ENCODE measurements around the gene EGFL6.
"Not testable (repeated sequence)": the region's sequence is repeated elsewhere in the genome, so short reads cannot be mapped to it uniquely, and the experiment has no call there.

The EGFL6 gene

GRCh38 chrX:13664020-13664419 lies 94.6 kb downstream of the EGFL6 start:
- TF ChIP-seq FOXP2 (optimal IDR thresholded peaks at IDR 0.05; ENCODE audit: control extremely low read depth, extremely low read length, insufficient read depth) (no peak), EZH2 (IDR thresholded peaks at IDR 0.05) (no peak), POLR2AphosphoS5 (IDR thresholded peaks at IDR 0.05; ENCODE audit: borderline replicate concordance, low read depth, low read length) (no peak)
- Histone ChIP-seq H3K9me3 (ENCODE audit: low read depth, low read length) (no peaks in the 10 kb centered on the region), H3K36me3 (ENCODE audit: insufficient read depth, low read length) (no peaks in the 10 kb centered on the region; the same call in 1 of the 2 replicates), H3K4me3 (no peak overlapping the region), H3K27ac (no peak overlapping the region), H3K9ac (ENCODE audit: insufficient read length) (no peak overlapping the region)
- no peak for DNase-seq (ENCODE audit: low read depth, low spot score)

- TF ChIP-seq FOXP2 (optimal IDR thresholded peaks at IDR 0.05; ENCODE audit: control extremely low read depth, extremely low read length, insufficient read depth) (no peak), EZH2 (IDR thresholded peaks at IDR 0.05) (no peak), POLR2AphosphoS5 (IDR thresholded peaks at IDR 0.05; ENCODE audit: borderline replicate concordance, low read depth, low read length) (no peak)
- Histone ChIP-seq H3K9me3 (ENCODE audit: low read depth, low read length) (no peaks in the 10 kb centered on the region), H3K4me3 (no peak overlapping the region), H3K27ac (no peak overlapping the region), H3K36me3 (ENCODE audit: insufficient read depth, low read length) (no peaks in the 10 kb centered on the region; the same call in 1 of the 2 replicates), H3K9ac (ENCODE audit: insufficient read length) (no peak overlapping the region)
- no peak for DNase-seq (ENCODE audit: low read depth, low spot score)
Observed at GRCh38 chrX:13666836-13667235, 97.4 kb downstream of the EGFL6 start.

- Histone ChIP-seq H3K27ac (no peak overlapping the region), H3K9me3 (ENCODE audit: low read depth, low read length) (no peaks in the 10 kb centered on the region), H3K36me3 (ENCODE audit: insufficient read depth, low read length) (no peaks in the 10 kb centered on the region; the same call in 1 of the 2 replicates), H3K9ac (ENCODE audit: insufficient read length) (no peak overlapping the region), H3K4me3 (no peak overlapping the region)
- no peak for DNase-seq (ENCODE audit: low read depth, low spot score)
- no peak for TF ChIP-seq FOXP2 (optimal IDR thresholded peaks at IDR 0.05; ENCODE audit: control extremely low read depth, extremely low read length, insufficient read depth)
- no peak for TF ChIP-seq POLR2AphosphoS5 (IDR thresholded peaks at IDR 0.05; ENCODE audit: borderline replicate concordance, low read depth, low read length)
- TF ChIP-seq EZH2 (IDR thresholded peaks at IDR 0.05) = no peak
Observed at GRCh38 chrX:13667919-13668318, 98.5 kb downstream of the EGFL6 start.

GRCh38 chrX:13669246-13669737 lies 99.9 kb downstream of the EGFL6 start:
- no peaks in the 10 kb centered on the region for H3K36me3 ChIP-seq (ENCODE audit: insufficient read depth, low read length)
- no peak overlapping the region for H3K27ac ChIP-seq
- no peak overlapping the region for H3K9ac ChIP-seq (ENCODE audit: insufficient read length)
- no peak overlapping the region for H3K4me3 ChIP-seq
- TF ChIP-seq FOXP2 (optimal IDR thresholded peaks at IDR 0.05; ENCODE audit: control extremely low read depth, extremely low read length, insufficient read depth) (no peak), POLR2AphosphoS5 (IDR thresholded peaks at IDR 0.05; ENCODE audit: borderline replicate concordance, low read depth, low read length) (no peak), EZH2 (IDR thresholded peaks at IDR 0.05) (no peak)
- no peaks in the 10 kb centered on the region for H3K9me3 ChIP-seq (ENCODE audit: low read depth, low read length)
- no peak for DNase-seq (ENCODE audit: low read depth, low spot score)

- H3K36me3 ChIP-seq (ENCODE audit: insufficient read depth, low read length); H3K27ac ChIP-seq; H3K4me3 ChIP-seq; DNase-seq (ENCODE audit: low read depth, low spot score); H3K9ac ChIP-seq (ENCODE audit: insufficient read length); H3K9me3 ChIP-seq (ENCODE audit: low read depth, low read length): not testable (repeated sequence)
Observed at GRCh38 chrX:13669755-13670154, 100.4 kb downstream of the EGFL6 start.

- no peak overlapping the region for H3K9ac ChIP-seq (ENCODE audit: insufficient read length)
- no peak for TF ChIP-seq FOXP2 (optimal IDR thresholded peaks at IDR 0.05; ENCODE audit: control extremely low read depth, extremely low read length, insufficient read depth)
- no peak for TF ChIP-seq EZH2 (IDR thresholded peaks at IDR 0.05)
- TF ChIP-seq POLR2AphosphoS5 (IDR thresholded peaks at IDR 0.05; ENCODE audit: borderline replicate concordance, low read depth, low read length) = no peak
Observed at GRCh38 chrX:13670197-13670596, 100.8 kb downstream of the EGFL6 start.

GRCh38 chrX:13673016-13673415 lies 103.6 kb downstream of the EGFL6 start:
- no peaks in the 10 kb centered on the region for H3K9me3 ChIP-seq (ENCODE audit: low read depth, low read length)
- H3K4me3 ChIP-seq = no peak overlapping the region
- TF ChIP-seq EZH2 (IDR thresholded peaks at IDR 0.05) (no peak), FOXP2 (optimal IDR thresholded peaks at IDR 0.05; ENCODE audit: control extremely low read depth, extremely low read length, insufficient read depth) (no peak), POLR2AphosphoS5 (IDR thresholded peaks at IDR 0.05; ENCODE audit: borderline replicate concordance, low read depth, low read length) (no peak)
- DNase-seq (ENCODE audit: low read depth, low spot score) = no peak
- no peak overlapping the region for H3K27ac ChIP-seq
- no peaks in the 10 kb centered on the region for H3K36me3 ChIP-seq (ENCODE audit: insufficient read depth, low read length)
- H3K9ac ChIP-seq (ENCODE audit: insufficient read length) = no peak overlapping the region

More at GRCh38 chrX:13670197-13670596, 100.8 kb downstream of the EGFL6 start:
- H3K9me3 ChIP-seq (ENCODE audit: low read depth, low read length) = no peaks in the 10 kb centered on the region
- H3K36me3 ChIP-seq (ENCODE audit: insufficient read depth, low read length) = no peaks in the 10 kb centered on the region
- H3K4me3 ChIP-seq = no peak overlapping the region
- DNase-seq (ENCODE audit: low read depth, low spot score) = no peak
- no peak overlapping the region for H3K27ac ChIP-seq

GRCh38 chrX:13676885-13677284 lies 107.5 kb downstream of the EGFL6 start:
- no peaks in the 10 kb centered on the region for H3K36me3 ChIP-seq (ENCODE audit: insufficient read depth, low read length)
- no peak overlapping the region for H3K27ac ChIP-seq
- H3K4me3 ChIP-seq = no peak overlapping the region
- TF ChIP-seq POLR2AphosphoS5 (IDR thresholded peaks at IDR 0.05; ENCODE audit: borderline replicate concordance, low read depth, low read length) (no peak), FOXP2 (optimal IDR thresholded peaks at IDR 0.05; ENCODE audit: control extremely low read depth, extremely low read length, insufficient read depth) (no peak), EZH2 (IDR thresholded peaks at IDR 0.05) (no peak)
- DNase-seq (ENCODE audit: low read depth, low spot score) = no peak
- H3K9me3 ChIP-seq (ENCODE audit: low read depth, low read length) = no peaks in the 10 kb centered on the region
- H3K9ac ChIP-seq (ENCODE audit: insufficient read length) = no peak overlapping the region

GRCh38 chrX:13679700-13680099 lies 110.3 kb downstream of the EGFL6 start:
- H3K27ac ChIP-seq; H3K36me3 ChIP-seq (ENCODE audit: insufficient read depth, low read length); H3K9me3 ChIP-seq (ENCODE audit: low read depth, low read length); H3K9ac ChIP-seq (ENCODE audit: insufficient read length); H3K4me3 ChIP-seq; DNase-seq (ENCODE audit: low read depth, low spot score): not testable (repeated sequence)

Data from SK-N-MC (cell line).